Psoas muscle (tissue), 8 donors: ENCODE measurements around the gene COASY. TPM values are rescaled to one million over a fixed set of nuclear protein-coding genes. Genes with fewer than 3 reads are reported as not detected.

Source experiments
- ATAC-seq, 4 donors: fragments of 200-7000 bp; cut with Tn5 transposase; one replicate each; pipeline ENCODE4 v1.9.1; 2020; ENCODE audit warnings: moderate library complexity in 3 of 4, mild to moderate bottlenecking in 2 of 4
- DNase-seq, 2 donors: peaks; one replicate each; pipeline ENCODE4 v3.0.0-alpha.2; 2020
- H3K27ac ChIP-seq: fragments of 200-600 bp; one replicate; pipeline ENCODE4 v1.8.0; 2022
- H3K27me3 ChIP-seq, 3 donors: fragments of 200-600 bp in 1 of 3; one replicate each; pipeline versions ENCODE4 v1.6.1 to v1.8.0; 2013 to 2022; ENCODE audit warnings: low read length in 2 of 3, mild to moderate bottlenecking in 2 of 3, moderate library complexity in 1 of 3; ENCODE audit not compliant: insufficient read depth in 3 of 3
- H3K36me3 ChIP-seq, 2 donors: fragments of 200-600 bp in 1 of 2; one replicate each; pipeline versions ENCODE4 v1.6.1 to v1.8.0; 2013 to 2022; ENCODE audit warnings: low read depth in 1 of 2, mild to moderate bottlenecking in 1 of 2, moderate library complexity in 1 of 2; ENCODE audit not compliant: insufficient read depth in 1 of 2
- H3K4me1 ChIP-seq: fragments of 200-600 bp; one replicate; pipeline ENCODE4 v1.8.0; 2022
- H3K4me3 ChIP-seq: fragments of 200-600 bp; one replicate; pipeline ENCODE4 v1.8.0; 2022; ENCODE audit warnings: mild to moderate bottlenecking
- H3K9me3 ChIP-seq: fragments of 200-600 bp; one replicate; pipeline ENCODE4 v1.8.0; 2022
- WGBS, 3 donors: extraction: QIAGEN DNeasy Blood & Tissue Kit; methylation state at CpG; one replicate each; pipeline versions ENCODE4 v1.1.6 to v1.1.7; 2013; 5-methylcytosine and 5-hydroxymethylcytosine counted together
- intact Hi-C, 2 donors: fragments of 100-400 bp; cut with DNase I; formaldehyde crosslinking; loops; one replicate each; pipeline versions ENCODE4 v1.11.0 to v1.14.2; 2022
- polyA plus RNA-seq, 3 donors: library from polyadenylated mRNA; stranded (reverse); fragments of 200-250 nt; gene quantifications; one replicate each; pipeline ENCODE4 v1.2.3, GENCODE V29; 2013
- total RNA-seq, 4 donors: library from RNA; stranded (reverse); fragmentation: NEBNext Ultra II Directional in 2 of 4; extraction: Animal tissue kit (Norgen Biotek cat#: 25700) in 2 of 4; gene quantifications; one replicate each; pipeline versions ENCODE4 v1.2.1 to v1.2.4, GENCODE V29; 2021 to 2023
- TF ChIP-seq, protein P1 (sequence below): fragments of 200-600 bp; IDR thresholded peaks from one replicate; pipeline ENCODE4 v1.8.0; 2022; ENCODE audit warnings: antibody characterized with exemption
- donor health status: healthy with polysubstance abuse.
- donor health status: DM: no; HTN: no; CAD: no; lungs with moderate emphysema.
- donor health status: Bipolar disorder and iron deficiency.
- donor health status: healthy.
- donor health status: DM: yes; HTN: yes; CAD: no.
- donor health status: DM: no; HTN: no; CAD: no.
- donor health status: DM: no; HTN: no; CAD: no.
- donor health status: DM: yes; HTN: yes; CAD: no.

The COASY gene
- total and polyA plus RNA-seq, 7 donors = 31.6 to 141 (median 41.0) TPM

DNA sequence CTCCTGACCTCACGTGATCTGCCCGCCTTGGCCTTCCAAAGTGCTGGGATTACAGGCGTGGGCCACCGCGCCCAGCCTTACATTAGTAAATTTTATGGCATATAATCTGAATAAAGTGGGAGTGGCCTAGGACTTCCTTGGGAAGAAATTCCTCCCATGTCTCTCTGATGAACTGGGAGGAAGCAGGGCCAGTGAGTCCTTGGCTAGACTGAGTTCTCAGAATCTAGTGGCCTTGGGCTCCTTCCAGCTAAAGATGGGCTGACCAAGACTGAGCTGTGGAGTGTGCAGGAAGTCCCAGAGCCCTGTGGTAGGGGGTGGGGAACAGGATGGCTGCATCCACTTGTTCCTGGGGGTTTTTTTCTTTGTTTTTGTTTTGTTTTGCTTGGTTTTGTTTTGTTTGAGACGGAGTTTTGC is 35.9 kb upstream of the COASY start:
- Histone ChIP-seq H3K4me3 (no peak overlapping the region), H3K4me1 (peaks cover 45% of the 10 kb centered on the region), H3K27me3 (no peaks in the 10 kb centered on the region), H3K36me3 (peaks cover 3 to 27% of the 10 kb centered on the region in 2 donors), H3K27ac (peak overlapping the region; percentile 84), H3K9me3 (no peaks in the 10 kb centered on the region)
- ATAC-seq = peak in 3 of 4 donors; percentile 29 to 43 (median 41)
- TF ChIP-seq, protein P1, sequence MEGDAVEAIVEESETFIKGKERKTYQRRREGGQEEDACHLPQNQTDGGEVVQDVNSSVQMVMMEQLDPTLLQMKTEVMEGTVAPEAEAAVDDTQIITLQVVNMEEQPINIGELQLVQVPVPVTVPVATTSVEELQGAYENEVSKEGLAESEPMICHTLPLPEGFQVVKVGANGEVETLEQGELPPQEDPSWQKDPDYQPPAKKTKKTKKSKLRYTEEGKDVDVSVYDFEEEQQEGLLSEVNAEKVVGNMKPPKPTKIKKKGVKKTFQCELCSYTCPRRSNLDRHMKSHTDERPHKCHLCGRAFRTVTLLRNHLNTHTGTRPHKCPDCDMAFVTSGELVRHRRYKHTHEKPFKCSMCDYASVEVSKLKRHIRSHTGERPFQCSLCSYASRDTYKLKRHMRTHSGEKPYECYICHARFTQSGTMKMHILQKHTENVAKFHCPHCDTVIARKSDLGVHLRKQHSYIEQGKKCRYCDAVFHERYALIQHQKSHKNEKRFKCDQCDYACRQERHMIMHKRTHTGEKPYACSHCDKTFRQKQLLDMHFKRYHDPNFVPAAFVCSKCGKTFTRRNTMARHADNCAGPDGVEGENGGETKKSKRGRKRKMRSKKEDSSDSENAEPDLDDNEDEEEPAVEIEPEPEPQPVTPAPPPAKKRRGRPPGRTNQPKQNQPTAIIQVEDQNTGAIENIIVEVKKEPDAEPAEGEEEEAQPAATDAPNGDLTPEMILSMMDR = no peak
- intact Hi-C loops = loop anchor here in 1 of 2 donors (5.0 kb wide), 1 partner anchor 204 kb away; no protein-coding TSS in a partner anchor
- peak in 1 of 2 donors; percentile 59 for DNase-seq
- 60 to 70% (median 68%) methylated on average over 6 of the region's 6 CpGs for WGBS, 3 donors

DNA sequence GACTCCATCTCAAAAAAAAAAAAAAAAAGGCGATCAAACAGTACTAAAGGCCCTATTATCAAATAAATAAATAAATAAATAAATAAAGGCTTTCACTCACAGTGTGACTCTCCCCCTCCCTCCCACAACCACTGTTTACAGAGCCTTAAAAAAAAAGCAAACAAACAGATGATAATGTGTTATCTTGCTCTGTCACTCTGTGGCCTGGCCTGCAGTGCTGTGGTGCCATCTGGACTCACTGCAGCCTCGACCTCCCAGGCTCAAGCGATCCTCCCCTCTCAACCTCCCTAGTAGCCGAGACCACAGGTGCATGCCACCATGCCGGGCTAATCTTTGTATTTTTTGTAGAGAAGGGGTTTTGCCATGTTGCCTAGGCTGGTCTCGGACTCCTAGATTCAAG is 34.0 kb upstream of the COASY start:
- DNase-seq (peak in 1 of 2 donors; percentile 17), ATAC-seq (no peak)
- TF ChIP-seq, protein P1 = no peak
- no peak overlapping the region for H3K4me3 ChIP-seq
- H3K36me3 ChIP-seq = peaks cover 0 to 8% of the 10 kb centered on the region in 2 donors
- peak overlapping the region; percentile 51 for H3K27ac ChIP-seq
- H3K9me3 ChIP-seq = no peaks in the 10 kb centered on the region
- intact Hi-C loops = loop anchor here in 1 of 2 donors (5.0 kb wide), 1 partner anchor 206 kb away; no protein-coding TSS in a partner anchor
- no peaks in the 10 kb centered on the region for H3K27me3 ChIP-seq
- peaks cover 39% of the 10 kb centered on the region for H3K4me1 ChIP-seq
- WGBS, 3 donors = 88 to 96% (median 92%) methylated on average over 6 of the region's 6 CpGs

DNA sequence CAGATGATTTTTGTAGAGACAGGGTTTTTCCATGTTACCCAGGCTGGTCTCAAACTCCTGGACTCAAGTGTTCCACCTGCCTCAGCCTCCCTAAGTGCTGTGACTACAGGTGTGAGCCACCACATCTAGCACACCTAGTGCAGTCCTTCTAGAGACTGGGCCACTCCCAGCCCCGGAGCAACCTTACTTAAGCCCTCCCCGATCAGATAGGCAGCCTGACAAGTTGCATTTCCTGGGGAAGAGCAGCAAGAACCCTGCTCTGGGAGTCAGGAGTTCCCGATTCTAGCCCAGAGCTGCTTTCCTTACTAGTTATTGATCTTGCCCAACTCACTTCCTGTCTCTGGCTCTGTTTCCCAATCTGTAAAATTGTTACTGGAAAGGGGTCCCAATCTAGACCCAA is 32.9 kb upstream of the COASY start:
- Histone ChIP-seq H3K9me3 (no peaks in the 10 kb centered on the region), H3K36me3 (no peaks in the 10 kb centered on the region), H3K4me1 (peaks cover 40% of the 10 kb centered on the region), H3K27ac (no peak overlapping the region), H3K4me3 (no peak overlapping the region), H3K27me3 (no peaks in the 10 kb centered on the region)
- intact Hi-C loops = loop anchor here in 1 of 2 donors (5.0 kb wide), 1 partner anchor 207 kb away; no protein-coding TSS in a partner anchor
- WGBS, 3 donors = 59 to 72% (median 67%) methylated on average over 3 of the region's 3 CpGs
- peak in 1 of 2 donors; percentile 35 for DNase-seq
- ATAC-seq = no peak
- TF ChIP-seq, protein P1 = no peak

DNA sequence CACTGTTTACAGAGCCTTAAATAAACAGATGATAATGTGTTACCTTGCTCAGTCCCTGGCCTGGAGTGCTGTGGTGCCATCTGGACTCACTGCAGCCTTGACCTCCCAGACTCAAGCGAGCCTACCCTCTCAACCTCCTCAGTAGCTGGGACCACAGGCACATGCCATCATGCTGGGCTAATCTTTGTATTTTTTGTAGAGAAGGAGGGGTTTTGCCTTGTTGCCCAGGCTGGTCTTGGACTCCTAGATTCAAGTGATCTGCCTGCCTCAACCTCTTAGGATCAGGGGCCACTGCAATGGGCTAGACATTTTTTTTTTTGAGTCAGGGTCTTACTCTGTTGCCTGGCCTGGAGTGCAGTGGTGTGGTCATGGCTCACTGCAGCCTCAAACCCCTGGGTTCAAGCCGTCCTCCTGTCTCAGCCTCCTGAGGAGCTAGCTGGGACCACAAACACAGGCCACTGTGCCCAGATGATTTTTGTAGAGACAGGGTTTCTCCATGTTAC is 30.9 kb upstream of the COASY start:
- ATAC-seq = no peak
- peak overlapping the region; percentile 84 for H3K27ac ChIP-seq
- WGBS, 3 donors = 91 to 95% (median 94%) methylated on average over 2 of the region's 2 CpGs
- intact Hi-C loops = no loop called here
- peak in 1 of 2 donors; percentile 19 for DNase-seq
- H3K4me3 ChIP-seq = no peak overlapping the region
- H3K9me3 ChIP-seq = no peaks in the 10 kb centered on the region
- no peaks in the 10 kb centered on the region for H3K27me3 ChIP-seq
- TF ChIP-seq, protein P1 = no peak
- peaks cover 32% of the 10 kb centered on the region for H3K4me1 ChIP-seq
- no peaks in the 10 kb centered on the region for H3K36me3 ChIP-seq
